ENCODE results near the gene RIMS4. TPM values are rescaled to one million over a fixed set of nuclear protein-coding genes. Genes with fewer than 3 reads are reported as not detected.

RIMS4 gene
- total and polyA plus RNA-seq, 2 of the 8 experiments (the other 6 are each of a cell fraction or from before 2014, with no cell fraction given) = 13.3 to 44.2 TPM

DNA sequence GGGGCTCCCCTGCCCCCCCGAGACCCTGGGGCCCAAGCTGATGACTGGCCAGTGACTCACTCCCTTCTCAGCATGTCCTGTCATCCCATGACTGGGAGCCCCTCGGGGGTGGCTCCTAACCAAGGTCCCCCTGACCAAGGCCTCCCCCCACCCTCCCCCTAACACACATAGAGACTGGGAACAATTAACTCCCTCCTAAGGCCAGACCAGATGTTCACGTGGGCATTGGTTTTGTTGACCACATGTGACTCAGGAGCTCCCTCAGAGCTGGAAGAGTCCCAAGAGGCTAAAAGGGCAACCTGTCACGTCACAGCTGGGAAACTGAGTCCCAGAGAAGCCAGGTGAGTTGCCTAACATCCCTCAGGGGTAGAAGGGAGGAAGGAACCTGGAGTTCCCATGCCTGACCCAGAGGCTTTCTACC lies 105.8 kb downstream of the RIMS4 start (continued):
- TF ChIP-seq CTBP2 (IDR thresholded peaks at IDR 0.05; ENCODE audit: borderline replicate concordance, insufficient read depth, insufficient read length, low read length) = no peak
- no peak for TF ChIP-seq TEAD4 (IDR thresholded peaks at IDR 0.05; ENCODE audit: low read depth, low read length)
- TF ChIP-seq BRCA1 (IDR thresholded peaks at IDR 0.05; ENCODE audit: low read depth, low read length) = no peak
- TF ChIP-seq, protein P1, sequence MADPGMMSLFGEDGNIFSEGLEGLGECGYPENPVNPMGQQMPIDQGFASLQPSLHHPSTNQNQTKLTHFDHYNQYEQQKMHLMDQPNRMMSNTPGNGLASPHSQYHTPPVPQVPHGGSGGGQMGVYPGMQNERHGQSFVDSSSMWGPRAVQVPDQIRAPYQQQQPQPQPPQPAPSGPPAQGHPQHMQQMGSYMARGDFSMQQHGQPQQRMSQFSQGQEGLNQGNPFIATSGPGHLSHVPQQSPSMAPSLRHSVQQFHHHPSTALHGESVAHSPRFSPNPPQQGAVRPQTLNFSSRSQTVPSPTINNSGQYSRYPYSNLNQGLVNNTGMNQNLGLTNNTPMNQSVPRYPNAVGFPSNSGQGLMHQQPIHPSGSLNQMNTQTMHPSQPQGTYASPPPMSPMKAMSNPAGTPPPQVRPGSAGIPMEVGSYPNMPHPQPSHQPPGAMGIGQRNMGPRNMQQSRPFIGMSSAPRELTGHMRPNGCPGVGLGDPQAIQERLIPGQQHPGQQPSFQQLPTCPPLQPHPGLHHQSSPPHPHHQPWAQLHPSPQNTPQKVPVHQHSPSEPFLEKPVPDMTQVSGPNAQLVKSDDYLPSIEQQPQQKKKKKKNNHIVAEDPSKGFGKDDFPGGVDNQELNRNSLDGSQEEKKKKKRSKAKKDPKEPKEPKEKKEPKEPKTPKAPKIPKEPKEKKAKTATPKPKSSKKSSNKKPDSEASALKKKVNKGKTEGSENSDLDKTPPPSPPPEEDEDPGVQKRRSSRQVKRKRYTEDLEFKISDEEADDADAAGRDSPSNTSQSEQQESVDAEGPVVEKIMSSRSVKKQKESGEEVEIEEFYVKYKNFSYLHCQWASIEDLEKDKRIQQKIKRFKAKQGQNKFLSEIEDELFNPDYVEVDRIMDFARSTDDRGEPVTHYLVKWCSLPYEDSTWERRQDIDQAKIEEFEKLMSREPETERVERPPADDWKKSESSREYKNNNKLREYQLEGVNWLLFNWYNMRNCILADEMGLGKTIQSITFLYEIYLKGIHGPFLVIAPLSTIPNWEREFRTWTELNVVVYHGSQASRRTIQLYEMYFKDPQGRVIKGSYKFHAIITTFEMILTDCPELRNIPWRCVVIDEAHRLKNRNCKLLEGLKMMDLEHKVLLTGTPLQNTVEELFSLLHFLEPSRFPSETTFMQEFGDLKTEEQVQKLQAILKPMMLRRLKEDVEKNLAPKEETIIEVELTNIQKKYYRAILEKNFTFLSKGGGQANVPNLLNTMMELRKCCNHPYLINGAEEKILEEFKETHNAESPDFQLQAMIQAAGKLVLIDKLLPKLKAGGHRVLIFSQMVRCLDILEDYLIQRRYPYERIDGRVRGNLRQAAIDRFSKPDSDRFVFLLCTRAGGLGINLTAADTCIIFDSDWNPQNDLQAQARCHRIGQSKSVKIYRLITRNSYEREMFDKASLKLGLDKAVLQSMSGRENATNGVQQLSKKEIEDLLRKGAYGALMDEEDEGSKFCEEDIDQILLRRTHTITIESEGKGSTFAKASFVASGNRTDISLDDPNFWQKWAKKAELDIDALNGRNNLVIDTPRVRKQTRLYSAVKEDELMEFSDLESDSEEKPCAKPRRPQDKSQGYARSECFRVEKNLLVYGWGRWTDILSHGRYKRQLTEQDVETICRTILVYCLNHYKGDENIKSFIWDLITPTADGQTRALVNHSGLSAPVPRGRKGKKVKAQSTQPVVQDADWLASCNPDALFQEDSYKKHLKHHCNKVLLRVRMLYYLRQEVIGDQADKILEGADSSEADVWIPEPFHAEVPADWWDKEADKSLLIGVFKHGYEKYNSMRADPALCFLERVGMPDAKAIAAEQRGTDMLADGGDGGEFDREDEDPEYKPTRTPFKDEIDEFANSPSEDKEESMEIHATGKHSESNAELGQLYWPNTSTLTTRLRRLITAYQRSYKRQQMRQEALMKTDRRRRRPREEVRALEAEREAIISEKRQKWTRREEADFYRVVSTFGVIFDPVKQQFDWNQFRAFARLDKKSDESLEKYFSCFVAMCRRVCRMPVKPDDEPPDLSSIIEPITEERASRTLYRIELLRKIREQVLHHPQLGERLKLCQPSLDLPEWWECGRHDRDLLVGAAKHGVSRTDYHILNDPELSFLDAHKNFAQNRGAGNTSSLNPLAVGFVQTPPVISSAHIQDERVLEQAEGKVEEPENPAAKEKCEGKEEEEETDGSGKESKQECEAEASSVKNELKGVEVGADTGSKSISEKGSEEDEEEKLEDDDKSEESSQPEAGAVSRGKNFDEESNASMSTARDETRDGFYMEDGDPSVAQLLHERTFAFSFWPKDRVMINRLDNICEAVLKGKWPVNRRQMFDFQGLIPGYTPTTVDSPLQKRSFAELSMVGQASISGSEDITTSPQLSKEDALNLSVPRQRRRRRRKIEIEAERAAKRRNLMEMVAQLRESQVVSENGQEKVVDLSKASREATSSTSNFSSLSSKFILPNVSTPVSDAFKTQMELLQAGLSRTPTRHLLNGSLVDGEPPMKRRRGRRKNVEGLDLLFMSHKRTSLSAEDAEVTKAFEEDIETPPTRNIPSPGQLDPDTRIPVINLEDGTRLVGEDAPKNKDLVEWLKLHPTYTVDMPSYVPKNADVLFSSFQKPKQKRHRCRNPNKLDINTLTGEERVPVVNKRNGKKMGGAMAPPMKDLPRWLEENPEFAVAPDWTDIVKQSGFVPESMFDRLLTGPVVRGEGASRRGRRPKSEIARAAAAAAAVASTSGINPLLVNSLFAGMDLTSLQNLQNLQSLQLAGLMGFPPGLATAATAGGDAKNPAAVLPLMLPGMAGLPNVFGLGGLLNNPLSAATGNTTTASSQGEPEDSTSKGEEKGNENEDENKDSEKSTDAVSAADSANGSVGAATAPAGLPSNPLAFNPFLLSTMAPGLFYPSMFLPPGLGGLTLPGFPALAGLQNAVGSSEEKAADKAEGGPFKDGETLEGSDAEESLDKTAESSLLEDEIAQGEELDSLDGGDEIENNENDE (IDR thresholded peaks at IDR 0.05; ENCODE audit: insufficient replicate concordance, low read length) = no peak
- TF ChIP-seq BCL11A (IDR thresholded peaks at IDR 0.05; ENCODE audit: low read depth in 2 of 2, low read length in 2 of 2) = no peak
- TF ChIP-seq SUZ12 (IDR thresholded peaks at IDR 0.05; ENCODE audit: low read length) = no peak

Data from H1 (cell line).